HFFc6 (cell line): ENCODE measurements around the gene KCTD3. TPM values are rescaled to one million over a fixed set of nuclear protein-coding genes. Genes with fewer than 3 reads are reported as not detected.
A peak's percentile ranks its signal among the peaks of the same experiment; 100 is the strongest.

Source experiments
- DNase-seq: peaks from one replicate; pipeline ENCODE4 v3.0.0-alpha.2; 2018
- H3K27ac Mint-ChIP-seq: 2 replicates; pipeline ENCODE4 v1.8.0; 2020; ENCODE audit warnings: mild to moderate bottlenecking, mixed read lengths
- H3K27me3 Mint-ChIP-seq: 2 replicates; pipeline ENCODE4 v1.8.0; 2021; ENCODE audit warnings: mild to moderate bottlenecking, moderate library complexity, mixed read lengths; ENCODE audit not compliant: insufficient read depth
- H3K36me3 Mint-ChIP-seq: 2 replicates; pipeline ENCODE4 v1.8.0; 2021; ENCODE audit warnings: low read depth, mixed read lengths
- H3K4me1 Mint-ChIP-seq: 2 replicates; pipeline ENCODE4 v1.8.0; 2020; ENCODE audit warnings: low read depth, mixed read lengths
- H3K4me3 Mint-ChIP-seq: 2 replicates; pipeline ENCODE4 v1.8.0; 2020; ENCODE audit warnings: mild to moderate bottlenecking, moderate library complexity, mixed read lengths
- H3K9me3 Mint-ChIP-seq: 2 replicates; pipeline ENCODE4 v1.8.0; 2020; ENCODE audit warnings: mild to moderate bottlenecking, mixed read lengths
- CTCF ChIP-seq: fragments of 200-600 bp; sonication (generic); IDR thresholded peaks from 2 replicates; pipeline ENCODE4 v1.5.0; 2021; ENCODE audit warnings: antibody characterized with exemption, mild to moderate bottlenecking
- total RNA-seq, 6 experiments: library from RNA; stranded (reverse); fragmentation: NEBNext Ultra II Directional; extraction: Animal tissue kit (Norgen Biotek cat#: 25700); gene quantifications; 2 replicates in 1 of 6; 3 replicates in 5 of 6; pipeline ENCODE4 v1.2.3, GENCODE V29; 2021

Gene KCTD3
- total RNA-seq, 6 experiments from 2014 or later, result 27.0 to 33.4 (median 29.4) TPM

GRCh38 chr1:215606036-215606435 is 38.9 kb downstream of the KCTD3 start:
- Mint-ChIP-seq H3K27ac (no peak overlapping the region), H3K9me3 (no peaks in the 10 kb centered on the region), H3K4me1 (peaks cover 22% of the 10 kb centered on the region), H3K27me3 (no peaks in the 10 kb centered on the region), H3K36me3 (peaks cover 5% of the 10 kb centered on the region), H3K4me3 (no peak overlapping the region)
- DNase-seq, result no peak
- TF ChIP-seq CTCF, result no peak

- TF ChIP-seq CTCF, result peak; percentile 86
- Mint-ChIP-seq H3K9me3 (no peaks in the 10 kb centered on the region), H3K27me3 (no peaks in the 10 kb centered on the region), H3K4me3 (no peak overlapping the region), H3K36me3 (peaks cover 5% of the 10 kb centered on the region), H3K27ac (no peak overlapping the region), H3K4me1 (peaks cover 22% of the 10 kb centered on the region)
- DNase-seq, result peak; percentile 21
Observed at GRCh38 chr1:215606564-215607168, 39.6 kb downstream of the KCTD3 start.

GRCh38 chr1:215607412-215607811 is 40.3 kb downstream of the KCTD3 start:
- peaks cover 8% of the 10 kb centered on the region for H3K36me3 Mint-ChIP-seq
- H3K9me3 Mint-ChIP-seq, result no peaks in the 10 kb centered on the region
- no peak for DNase-seq
- H3K27ac Mint-ChIP-seq, result no peak overlapping the region
- no peak overlapping the region for H3K4me3 Mint-ChIP-seq
- peaks cover 22% of the 10 kb centered on the region for H3K4me1 Mint-ChIP-seq
- no peak for TF ChIP-seq CTCF
- no peaks in the 10 kb centered on the region for H3K27me3 Mint-ChIP-seq

GRCh38 chr1:215608646-215609045 is 41.5 kb downstream of the KCTD3 start:
- no peak for TF ChIP-seq CTCF
- Mint-ChIP-seq H3K4me3 (no peak overlapping the region), H3K27ac (no peak overlapping the region), H3K9me3 (no peaks in the 10 kb centered on the region), H3K4me1 (peaks cover 11% of the 10 kb centered on the region), H3K36me3 (peaks cover 20% of the 10 kb centered on the region), H3K27me3 (no peaks in the 10 kb centered on the region)
- DNase-seq, result no peak

- TF ChIP-seq CTCF, result no peak
- DNase-seq, result no peak
- H3K27ac Mint-ChIP-seq, result no peak overlapping the region
- H3K27me3 Mint-ChIP-seq, result no peaks in the 10 kb centered on the region
- H3K4me3 Mint-ChIP-seq, result no peak overlapping the region
- no peaks in the 10 kb centered on the region for H3K9me3 Mint-ChIP-seq
- H3K36me3 Mint-ChIP-seq, result peaks cover 30% of the 10 kb centered on the region
- H3K4me1 Mint-ChIP-seq, result no peaks in the 10 kb centered on the region
Observed at GRCh38 chr1:215612391-215612790, 45.3 kb downstream of the KCTD3 start.

GRCh38 chr1:215617979-215618378 is 50.9 kb downstream of the KCTD3 start:
- Mint-ChIP-seq H3K4me3 (no peak overlapping the region), H3K27me3 (no peaks in the 10 kb centered on the region), H3K27ac (no peak overlapping the region), H3K36me3 (peaks cover 33% of the 10 kb centered on the region), H3K4me1 (peaks cover 3% of the 10 kb centered on the region; the same call in 1 of the 2 replicates), H3K9me3 (no peaks in the 10 kb centered on the region)
- no peak for DNase-seq
- no peak for TF ChIP-seq CTCF
